ENCODE results near the gene TMEM108.

- no peak for TF ChIP-seq POLR2A (IDR thresholded peaks at IDR 0.05)
- TF ChIP-seq CTCF (IDR thresholded peaks at IDR 0.05): no peak
These were observed 97.1 kb downstream of the TMEM108 start for GRCh38 chr3:133135306-133135705.
